Suprapubic skin (tissue), 4 donors: ENCODE results near the gene OR2T29.

Source experiments
- EP300 ChIP-seq: sonication (generic); formaldehyde crosslinking; IDR thresholded peaks from one replicate; pipeline ENCODE4 v1.6.1; 2017; ENCODE audit warnings: antibody characterized with exemption
- POLR2A ChIP-seq, 2 donors: fragments of 450-650 bp; IDR thresholded peaks; one replicate each; pipeline ENCODE4 v1.6.1; 2017; ENCODE audit warnings: antibody characterized with exemption in 2 of 2, mild to moderate bottlenecking in 2 of 2, moderate library complexity in 2 of 2
- POLR2AphosphoS5 ChIP-seq, 3 donors: sonication (generic); formaldehyde crosslinking; IDR thresholded peaks; one replicate each; pipeline ENCODE4 v1.6.1; 2017; ENCODE audit warnings: antibody characterized with exemption in 3 of 3
- TF ChIP-seq, protein P1 (sequence below), 2 donors: fragments of 200-600 bp in 1 of 2; fragments of 450-650 bp in 1 of 2; sonication (generic) in 1 of 2; IDR thresholded peaks; one replicate each; pipeline ENCODE4 v1.5.1; 2016 to 2019; ENCODE audit warnings: antibody characterized with exemption in 2 of 2, mild to moderate bottlenecking in 1 of 2, moderate library complexity in 1 of 2

DNA sequence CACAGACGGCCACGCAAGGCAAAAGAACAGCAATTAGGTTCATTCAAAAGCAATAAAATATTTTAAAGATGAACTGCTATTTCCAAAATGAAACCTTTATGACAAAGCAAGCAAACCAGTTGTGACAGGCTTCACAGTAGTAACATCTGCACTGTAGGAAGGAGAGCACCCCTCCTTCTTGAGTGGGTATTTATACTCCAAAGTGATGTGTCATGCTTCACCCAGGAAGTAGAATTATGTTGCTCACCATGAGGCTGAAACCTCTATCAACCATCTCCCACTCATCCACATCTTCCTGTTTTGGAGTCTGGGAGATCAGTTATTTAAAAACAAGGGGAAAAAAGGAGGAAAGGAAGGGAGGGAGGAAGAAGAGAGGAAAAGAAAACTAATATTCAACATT lies 34.0 kb upstream of the OR2T29 start:
- TF ChIP-seq, protein P1, sequence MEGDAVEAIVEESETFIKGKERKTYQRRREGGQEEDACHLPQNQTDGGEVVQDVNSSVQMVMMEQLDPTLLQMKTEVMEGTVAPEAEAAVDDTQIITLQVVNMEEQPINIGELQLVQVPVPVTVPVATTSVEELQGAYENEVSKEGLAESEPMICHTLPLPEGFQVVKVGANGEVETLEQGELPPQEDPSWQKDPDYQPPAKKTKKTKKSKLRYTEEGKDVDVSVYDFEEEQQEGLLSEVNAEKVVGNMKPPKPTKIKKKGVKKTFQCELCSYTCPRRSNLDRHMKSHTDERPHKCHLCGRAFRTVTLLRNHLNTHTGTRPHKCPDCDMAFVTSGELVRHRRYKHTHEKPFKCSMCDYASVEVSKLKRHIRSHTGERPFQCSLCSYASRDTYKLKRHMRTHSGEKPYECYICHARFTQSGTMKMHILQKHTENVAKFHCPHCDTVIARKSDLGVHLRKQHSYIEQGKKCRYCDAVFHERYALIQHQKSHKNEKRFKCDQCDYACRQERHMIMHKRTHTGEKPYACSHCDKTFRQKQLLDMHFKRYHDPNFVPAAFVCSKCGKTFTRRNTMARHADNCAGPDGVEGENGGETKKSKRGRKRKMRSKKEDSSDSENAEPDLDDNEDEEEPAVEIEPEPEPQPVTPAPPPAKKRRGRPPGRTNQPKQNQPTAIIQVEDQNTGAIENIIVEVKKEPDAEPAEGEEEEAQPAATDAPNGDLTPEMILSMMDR (IDR thresholded peaks at IDR 0.05): no peak
- TF ChIP-seq POLR2A (IDR thresholded peaks at IDR 0.05) (no peak), EP300 (no peak), POLR2AphosphoS5 (IDR thresholded peaks at IDR 0.05) (no peak)
